SU-DHL-6 (cell line): ENCODE results near the gene CHD3.

Experiments
- H2AFZ ChIP-seq: fragments of 200-600 bp; sonication (generic); 2 replicates; pipeline ENCODE4 v1.6.1; 2014; ENCODE audit warnings: low read depth, mild to moderate bottlenecking, moderate library complexity, mixed read lengths, antibody characterized with exemption, low read length; ENCODE audit not compliant: severe bottlenecking
- H3F3A ChIP-seq: fragments of 200-600 bp; shearing (Covaris generic); 2 replicates; pipeline ENCODE4 v1.6.0; 2016; ENCODE audit warnings: antibody characterized with exemption, mild to moderate bottlenecking; ENCODE audit not compliant: insufficient read depth
- H3K27ac ChIP-seq: fragments of 200-600 bp; sonication (generic); 2 replicates; pipeline ENCODE4 v1.5.1; 2016; ENCODE audit warnings: low read depth, mild to moderate bottlenecking, low read length, moderate library complexity, mixed read lengths
- H3K27me3 ChIP-seq: fragments of 200-600 bp; sonication (generic), shearing (Covaris generic); 2 replicates; pipeline ENCODE4 v1.6.0; 2014; ENCODE audit warnings: mild to moderate bottlenecking, low read length
- H3K36me3 ChIP-seq: fragments of 200-600 bp; sonication (generic); 2 replicates; pipeline ENCODE4 v1.6.1; 2014; ENCODE audit warnings: mild to moderate bottlenecking, low read length, mixed read lengths
- H3K4me2 ChIP-seq: fragments of 300-600, 200-600 bp; shearing (Covaris generic), sonication (generic); 2 replicates; pipeline ENCODE4 v1.6.0; 2014; ENCODE audit warnings: low read length, low read depth, mild to moderate bottlenecking; ENCODE audit not compliant: poor library complexity, severe bottlenecking
- H3K4me3 ChIP-seq: fragments of 200-600 bp; sonication (generic); 2 replicates; pipeline ENCODE4 v1.5.1; 2014; ENCODE audit warnings: antibody characterized with exemption, low read length, mild to moderate bottlenecking, mixed read lengths; ENCODE audit not compliant: insufficient read depth, poor library complexity, severe bottlenecking
- H3K79me2 ChIP-seq: fragments of 200-600 bp; sonication (generic); 2 replicates; pipeline ENCODE4 v1.6.1; 2014; ENCODE audit warnings: mild to moderate bottlenecking, low read length, moderate library complexity; ENCODE audit not compliant: insufficient read depth
- H3K9ac ChIP-seq: fragments of 200-600 bp; sonication (generic); 2 replicates; pipeline ENCODE4 v1.7.0; 2014; ENCODE audit warnings: mild to moderate bottlenecking, low read length
- H3K9me2 ChIP-seq: fragments of 200-600 bp; sonication (generic); replicated peaks from 2 replicates; pipeline ENCODE4 v1.6.1; 2014; ENCODE audit warnings: low read length; ENCODE audit not compliant: insufficient read depth
- H3K9me3 ChIP-seq: fragments of 200-600 bp; sonication (generic); 2 replicates; pipeline ENCODE4 v1.6.1; 2014; ENCODE audit warnings: low read length, mixed read lengths; ENCODE audit not compliant: insufficient read depth
- H4K20me1 ChIP-seq: fragments of 200-600 bp; sonication (generic); 2 replicates; pipeline ENCODE4 v1.6.1; 2014; ENCODE audit warnings: low read depth, mild to moderate bottlenecking, antibody characterized with exemption, low read length, moderate library complexity, mixed read lengths
- CTCF ChIP-seq: fragments of 200-600 bp; sonication (generic); IDR thresholded peaks from one replicate; pipeline ENCODE4 v1.5.1; 2017; ENCODE audit warnings: antibody characterized with exemption, mild to moderate bottlenecking, low read length, moderate library complexity; ENCODE audit not compliant: insufficient read depth, poor library complexity, severe bottlenecking
- EZH2phosphoT487 ChIP-seq: fragments of 200-600 bp; sonication (generic), shearing (Covaris generic); conservative IDR thresholded peaks from 2 replicates; pipeline ENCODE4 v1.6.1; 2018; ENCODE audit warnings: mild to moderate bottlenecking, antibody characterized with exemption, low read length, moderate library complexity, mixed read lengths

The CHD3 gene

GRCh38 chr17:7854851-7855659, 33.5 kb upstream of the CHD3 start, which contains the start of gene TMEM88:
Gene TMEM88, plus strand, starts transcription at chr17:7855066. Its CDS starts 9 bp downstream, at chr17:7855075.
- H3K9me2 ChIP-seq: no peaks in the 10 kb centered on the region
- TF ChIP-seq EZH2phosphoT487 (no peak), CTCF (no peak)
- peak within 1 kb of the TSS; percentile 86 for H3K9ac ChIP-seq
- no peaks in the 10 kb centered on the region for H3K27me3 ChIP-seq
- H3K9me3 ChIP-seq: no peaks in the 10 kb centered on the region
- H3K36me3 ChIP-seq: no peaks in the 10 kb centered on the region
- H3K27ac ChIP-seq: no peak within 1 kb of the TSS; the same call in 1 of the 2 replicates
- peaks cover 27% of the 10 kb centered on the region for H3K79me2 ChIP-seq
- peaks cover 7% of the 10 kb centered on the region for H3F3A ChIP-seq
- H2AFZ ChIP-seq: no peak within 1 kb of the TSS
- peak within 1 kb of the TSS; percentile 87 for H3K4me2 ChIP-seq
- H3K4me3 ChIP-seq: peak within 1 kb of the TSS; percentile 71
- no peaks in the 10 kb centered on the region for H4K20me1 ChIP-seq

- Histone ChIP-seq H3K27me3 (no peaks in the 10 kb centered on the region), H3F3A (peaks cover 1% of the 10 kb centered on the region; the same call in 1 of the 2 replicates), H3K36me3 (no peaks in the 10 kb centered on the region), H3K9me3 (no peaks in the 10 kb centered on the region), H2AFZ (no peak overlapping the region), H3K4me3 (peak overlapping the region; percentile 71), H3K9ac (peak overlapping the region; percentile 86), H3K9me2 (no peaks in the 10 kb centered on the region), H3K4me2 (peak overlapping the region; percentile 87), H4K20me1 (no peaks in the 10 kb centered on the region), H3K27ac (no peak overlapping the region; the same call in 1 of the 2 replicates), H3K79me2 (peaks cover 27% of the 10 kb centered on the region)
- no peak for TF ChIP-seq EZH2phosphoT487
- TF ChIP-seq CTCF: no peak
Observed at GRCh38 chr17:7855660-7856010, 33.0 kb upstream of the CHD3 start.

GRCh38 chr17:7856011-7856810, 32.4 kb upstream of the CHD3 start:
- H3K27ac ChIP-seq: peak overlapping the region; percentile 92
- H3K9me2 ChIP-seq: no peaks in the 10 kb centered on the region
- H3K9me3 ChIP-seq: no peaks in the 10 kb centered on the region
- peak overlapping the region; percentile 86 for H3K9ac ChIP-seq
- peak overlapping the region; percentile 71 for H3K4me3 ChIP-seq
- no peaks in the 10 kb centered on the region for H3K27me3 ChIP-seq
- TF ChIP-seq EZH2phosphoT487: no peak
- no peak for TF ChIP-seq CTCF
- no peaks in the 10 kb centered on the region; the same call in 1 of the 2 replicates for H3F3A ChIP-seq
- H2AFZ ChIP-seq: peak overlapping the region; percentile 2
- H3K4me2 ChIP-seq: peak overlapping the region; percentile 87
- H3K79me2 ChIP-seq: peaks cover 27% of the 10 kb centered on the region
- H4K20me1 ChIP-seq: no peaks in the 10 kb centered on the region
- H3K36me3 ChIP-seq: no peaks in the 10 kb centered on the region
